A673 (cell line): Measurements from ENCODE around the gene TOR2A. TPM values are rescaled to one million over a fixed set of nuclear protein-coding genes. Genes with fewer than 3 reads are reported as not detected.

Experiments used
- BruUV-seq: library from RNA; stranded (reverse); fragments of 400-500 nt; replicated peaks from 2 replicates; lab custom pipeline; 2021; lab: Mats Ljungman, UMichigan
- CTCF ChIA-PET: fragments of 300-600 bp; sonication (Branson Sonifier 250); formaldehyde crosslinking; loops from one replicate; lab custom pipeline; 2022; ENCODE audit warnings: antibody characterized with exemption; lab: Charles Lee
- POLR2A ChIA-PET: fragments of 300-600 bp; sonication (Branson Sonifier 250); formaldehyde crosslinking; loops from one replicate; lab custom pipeline; 2022; ENCODE audit warnings: antibody characterized with exemption; ENCODE audit not compliant: low non-redundant PET; lab: Charles Lee
- DNase-seq: peaks from one replicate; pipeline ENCODE4 v3.0.0-alpha.2; 2015; ENCODE audit warnings: low spot score
- H3K27ac ChIP-seq: fragments of 200-600 bp; sonication (generic); 2 replicates; pipeline ENCODE4 v1.5.1; 2016; ENCODE audit warnings: mixed run types, low read depth, mild to moderate bottlenecking, mixed read lengths, antibody characterized with exemption, low read length; ENCODE audit not compliant: poor library complexity, severe bottlenecking
- H3K27me3 ChIP-seq: fragments of 200-600 bp; sonication (generic); replicated peaks from 2 replicates; pipeline ENCODE4 v1.6.1; 2017; ENCODE audit warnings: mixed run types, low read depth, mild to moderate bottlenecking, mixed read lengths, antibody characterized with exemption, low read length; ENCODE audit not compliant: insufficient read depth, poor library complexity
- H3K36me3 ChIP-seq: fragments of 200-600 bp; sonication (generic); 2 replicates; pipeline ENCODE4 v1.6.1; 2016; ENCODE audit warnings: mixed run types, mild to moderate bottlenecking, mixed read lengths, antibody characterized with exemption, low read length; ENCODE audit not compliant: insufficient read depth, poor library complexity, severe bottlenecking
- H3K4me1 ChIP-seq: fragments of 200-600 bp; sonication (generic); 2 replicates; pipeline ENCODE4 v1.6.1; 2017; ENCODE audit warnings: mixed run types, mild to moderate bottlenecking, mixed read lengths, antibody characterized with exemption, low read length; ENCODE audit not compliant: insufficient read depth, poor library complexity, severe bottlenecking
- H3K4me3 ChIP-seq: fragments of 200-600 bp; sonication (generic); 2 replicates; pipeline ENCODE4 v1.5.1; 2016; ENCODE audit warnings: low read depth, mixed run types, mild to moderate bottlenecking, mixed read lengths, low read length; ENCODE audit not compliant: poor library complexity, severe bottlenecking
- H3K9me3 ChIP-seq: fragments of 200-600 bp; sonication (generic); 2 replicates; pipeline ENCODE4 v1.6.1; 2016; ENCODE audit warnings: mixed run types, low read depth, mild to moderate bottlenecking, mixed read lengths, antibody characterized with exemption, low read length; ENCODE audit not compliant: poor library complexity, severe bottlenecking
- EZH2 ChIP-seq: fragments of 200-600 bp; sonication (generic); IDR thresholded peaks from 2 replicates; pipeline ENCODE4 v1.6.1; 2017; ENCODE audit warnings: borderline replicate concordance, low read depth, mild to moderate bottlenecking, mixed read lengths, antibody characterized with exemption, low read length; ENCODE audit not compliant: poor library complexity, severe bottlenecking
- intact Hi-C: fragments of 100-400 bp; cut with micrococcal nuclease; formaldehyde crosslinking; loops from one replicate; pipeline ENCODE4 v1.10.0; 2022; ENCODE audit not compliant: unreplicated experiment
- total RNA-seq: library from RNA; stranded (reverse); gene quantifications from 2 replicates; pipeline ENCODE4 v1.2.3, GENCODE V29; 2021
- TF ChIP-seq, protein P1 (sequence below): fragments of 300-800, 200-600 bp; sonication (generic); conservative IDR thresholded peaks from 2 replicates; pipeline ENCODE4 v1.5.1; 2017; ENCODE audit warnings: low read depth, mild to moderate bottlenecking, antibody characterized with exemption, low read length, moderate library complexity, mixed read lengths

Gene TOR2A
- total RNA-seq, 1 experiment from 2014 or later = 9.2 TPM

- intact Hi-C loops = no loop called here
- H3K4me3 ChIP-seq = peak overlapping the region; percentile 25
- no peaks in the 10 kb centered on the region for H3K9me3 ChIP-seq
- ChIA-PET POLR2A (no interaction called here), CTCF (no interaction called here)
- DNase-seq = peak; percentile 91
- no peaks in the 10 kb centered on the region for H3K4me1 ChIP-seq
- no peak overlapping the region for H3K27ac ChIP-seq
- no TSS peak for BruUV-seq
- H3K36me3 ChIP-seq = no peaks in the 10 kb centered on the region
- TF ChIP-seq EZH2 = no peak
- TF ChIP-seq, protein P1, sequence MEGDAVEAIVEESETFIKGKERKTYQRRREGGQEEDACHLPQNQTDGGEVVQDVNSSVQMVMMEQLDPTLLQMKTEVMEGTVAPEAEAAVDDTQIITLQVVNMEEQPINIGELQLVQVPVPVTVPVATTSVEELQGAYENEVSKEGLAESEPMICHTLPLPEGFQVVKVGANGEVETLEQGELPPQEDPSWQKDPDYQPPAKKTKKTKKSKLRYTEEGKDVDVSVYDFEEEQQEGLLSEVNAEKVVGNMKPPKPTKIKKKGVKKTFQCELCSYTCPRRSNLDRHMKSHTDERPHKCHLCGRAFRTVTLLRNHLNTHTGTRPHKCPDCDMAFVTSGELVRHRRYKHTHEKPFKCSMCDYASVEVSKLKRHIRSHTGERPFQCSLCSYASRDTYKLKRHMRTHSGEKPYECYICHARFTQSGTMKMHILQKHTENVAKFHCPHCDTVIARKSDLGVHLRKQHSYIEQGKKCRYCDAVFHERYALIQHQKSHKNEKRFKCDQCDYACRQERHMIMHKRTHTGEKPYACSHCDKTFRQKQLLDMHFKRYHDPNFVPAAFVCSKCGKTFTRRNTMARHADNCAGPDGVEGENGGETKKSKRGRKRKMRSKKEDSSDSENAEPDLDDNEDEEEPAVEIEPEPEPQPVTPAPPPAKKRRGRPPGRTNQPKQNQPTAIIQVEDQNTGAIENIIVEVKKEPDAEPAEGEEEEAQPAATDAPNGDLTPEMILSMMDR = no peak
- no peaks in the 10 kb centered on the region for H3K27me3 ChIP-seq
Observed at GRCh38 chr9:127698985-127699670, 36.0 kb downstream of the TOR2A start.

GRCh38 chr9:127698386-127698785 lies 36.7 kb downstream of the TOR2A start:
- POLR2A ChIA-PET = no interaction called here
- Histone ChIP-seq H3K27ac (no peak overlapping the region), H3K4me3 (no peak overlapping the region), H3K9me3 (no peaks in the 10 kb centered on the region), H3K36me3 (no peaks in the 10 kb centered on the region), H3K4me1 (no peaks in the 10 kb centered on the region), H3K27me3 (no peaks in the 10 kb centered on the region)
- no TSS peak for BruUV-seq
- intact Hi-C loops = no loop called here
- CTCF ChIA-PET = no interaction called here
- no peak for DNase-seq
- TF ChIP-seq, protein P1 = no peak
- no peak for TF ChIP-seq EZH2

GRCh38 chr9:127697575-127697974 lies 37.5 kb downstream of the TOR2A start:
- no peaks in the 10 kb centered on the region for H3K27me3 ChIP-seq
- H3K4me1 ChIP-seq = no peaks in the 10 kb centered on the region
- no peak for DNase-seq
- POLR2A ChIA-PET = no interaction called here
- no peaks in the 10 kb centered on the region for H3K9me3 ChIP-seq
- H3K4me3 ChIP-seq = no peak overlapping the region
- no peaks in the 10 kb centered on the region for H3K36me3 ChIP-seq
- TF ChIP-seq, protein P1 = no peak
- no peak for TF ChIP-seq EZH2
- intact Hi-C loops = no loop called here
- CTCF ChIA-PET = no interaction called here
- no TSS peak for BruUV-seq
- H3K27ac ChIP-seq = no peak overlapping the region
